GM12875 (cell line): ENCODE data around the gene ABHD6.

ENCODE experiments used
- H3K4me3 ChIP-seq: one replicate; pipeline ENCODE4 v1.5.1; 2011; ENCODE audit warnings: low read depth, low read length, control low read depth
- CTCF ChIP-seq: IDR thresholded peaks from 2 replicates; pipeline ENCODE4 v1.5.1; 2011; ENCODE audit warnings: low read depth, mild to moderate bottlenecking, control low read depth, inconsistent platforms, low read length, moderate library complexity, borderline replicate concordance; ENCODE audit not compliant: insufficient read depth

ABHD6 gene

GRCh38 chr3:58291671-58292338 is 54.2 kb downstream of the ABHD6 start:
- H3K4me3 ChIP-seq, result no peak overlapping the region
- no peak for TF ChIP-seq CTCF

DNA sequence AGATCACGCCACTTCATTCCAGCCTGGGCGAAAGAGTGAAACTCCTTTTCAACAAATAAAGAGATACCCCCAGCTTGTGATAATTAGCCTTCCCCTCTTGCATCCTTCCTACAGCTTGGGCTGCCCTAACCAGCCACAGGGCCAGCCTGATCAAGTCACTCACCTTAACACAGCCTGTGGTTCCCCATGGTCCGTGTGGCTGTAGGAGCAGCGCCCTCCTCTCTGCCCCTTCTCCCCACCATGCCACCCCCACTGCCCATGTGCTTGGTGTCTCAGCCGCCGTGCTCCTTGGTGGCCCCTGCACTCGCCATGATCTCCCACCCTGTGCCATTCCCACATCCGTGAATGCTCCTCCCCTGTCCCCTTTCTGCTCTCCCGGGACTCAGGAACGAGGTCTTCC is 55.3 kb downstream of the ABHD6 start:
- TF ChIP-seq CTCF, result no peak
- H3K4me3 ChIP-seq, result no peak overlapping the region

- no peak overlapping the region for H3K4me3 ChIP-seq
- no peak for TF ChIP-seq CTCF
These were observed 55.9 kb downstream of the ABHD6 start for GRCh38 chr3:58293516-58293915.

DNA sequence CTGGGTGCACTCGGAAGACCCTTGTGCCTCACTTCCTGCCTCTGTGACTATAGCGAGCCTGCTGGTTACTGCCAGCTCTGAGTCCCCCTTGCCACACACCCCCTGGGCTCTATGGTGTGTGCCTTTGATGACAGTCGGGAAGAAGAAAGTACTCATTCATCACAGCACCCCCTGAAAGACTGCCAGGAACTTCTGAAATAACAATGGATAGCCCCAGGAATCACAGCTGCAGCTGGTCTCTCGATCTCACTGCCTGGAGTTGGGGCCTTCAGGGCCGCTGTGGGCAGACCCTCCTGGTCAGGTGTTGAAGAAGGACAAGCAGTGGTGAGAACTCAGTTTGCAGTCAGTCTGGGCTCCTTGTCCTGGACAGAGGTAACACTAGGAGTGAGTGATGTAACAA is 58.7 kb downstream of the ABHD6 start:
- no peak for TF ChIP-seq CTCF
- no peak overlapping the region for H3K4me3 ChIP-seq

DNA sequence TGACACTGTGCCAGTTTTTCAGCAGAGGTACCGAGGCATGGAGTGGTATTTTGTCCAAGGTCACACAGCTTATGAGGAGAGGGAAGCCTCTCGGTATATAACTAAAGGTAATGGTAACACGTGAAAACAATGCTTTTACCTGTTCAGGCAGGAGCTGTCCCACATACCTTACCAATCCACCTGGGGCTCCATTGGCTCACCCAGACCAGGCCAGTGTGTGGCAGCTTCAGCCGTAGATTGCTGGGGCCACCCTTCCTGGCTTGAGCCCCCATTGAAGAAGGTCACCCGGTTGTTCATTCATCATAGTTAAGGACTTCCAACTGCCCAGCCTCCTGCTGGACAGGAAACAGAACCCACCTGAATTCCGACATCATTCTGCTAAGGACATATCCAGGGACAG is 59.3 kb downstream of the ABHD6 start:
- no peak for TF ChIP-seq CTCF
- H3K4me3 ChIP-seq, result no peak overlapping the region

DNA sequence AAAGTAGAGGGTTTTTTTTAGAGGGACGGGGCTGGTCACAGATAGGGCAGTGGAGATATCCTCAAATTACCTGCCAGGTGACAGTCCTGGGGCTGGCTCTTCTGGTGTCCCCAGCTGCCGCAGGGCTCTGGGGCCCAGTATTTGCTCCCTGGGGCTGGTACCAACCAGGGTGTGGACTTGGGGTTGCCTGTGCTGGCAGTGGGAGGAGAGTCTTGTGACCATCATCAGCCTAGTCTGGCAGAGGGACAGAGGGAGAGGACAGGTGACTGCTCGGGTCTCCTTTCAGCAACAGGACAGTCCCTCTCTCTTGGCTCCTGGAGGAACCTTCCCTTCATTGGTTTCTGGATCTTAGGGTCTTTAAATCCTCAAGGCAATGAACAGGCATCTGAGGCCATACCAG is 60.6 kb downstream of the ABHD6 start:
- TF ChIP-seq CTCF, result no peak
- no peak overlapping the region for H3K4me3 ChIP-seq

- TF ChIP-seq CTCF, result no peak
- no peak overlapping the region for H3K4me3 ChIP-seq
These were observed 61.5 kb downstream of the ABHD6 start for GRCh38 chr3:58299075-58299474.
